ENCODE results near the gene ULK2.

Gene ULK2

DNA sequence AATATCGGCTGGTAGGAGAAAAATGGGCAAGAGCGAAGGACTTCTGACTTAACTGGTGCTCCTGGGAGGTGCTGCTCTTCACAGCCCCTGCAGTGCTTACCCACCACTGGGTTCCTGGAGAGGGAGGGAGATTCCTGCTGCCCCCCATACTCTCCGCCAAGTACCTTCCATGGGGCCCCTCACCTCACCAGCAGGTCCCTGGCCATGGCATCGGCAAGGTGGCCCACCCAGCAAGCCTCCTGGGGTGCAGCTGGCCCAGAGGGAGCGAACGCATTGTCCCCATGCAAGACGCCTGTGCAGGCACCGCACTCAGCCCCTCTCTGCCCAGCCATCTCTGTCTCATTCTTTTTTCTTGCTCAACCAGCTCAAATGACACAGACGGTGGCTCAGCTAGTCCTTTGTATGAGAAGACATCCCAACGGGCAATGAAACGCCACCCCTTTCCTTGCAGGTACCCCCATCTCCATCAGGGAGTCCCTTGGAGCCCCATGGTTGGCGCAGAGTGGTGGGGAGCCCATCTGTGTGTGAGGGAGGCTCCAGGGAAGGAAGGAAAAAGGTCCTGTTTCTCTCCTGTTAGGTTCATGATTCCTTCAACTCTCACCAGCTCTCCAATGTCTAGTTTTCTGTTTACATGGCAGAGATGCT lies 110.1 kb downstream of the ULK2 start:
- no peak overlapping the region for H3K27ac ChIP-seq
- no peak for TF ChIP-seq ZFX (IDR thresholded peaks at IDR 0.05)
- TF ChIP-seq, protein P1, sequence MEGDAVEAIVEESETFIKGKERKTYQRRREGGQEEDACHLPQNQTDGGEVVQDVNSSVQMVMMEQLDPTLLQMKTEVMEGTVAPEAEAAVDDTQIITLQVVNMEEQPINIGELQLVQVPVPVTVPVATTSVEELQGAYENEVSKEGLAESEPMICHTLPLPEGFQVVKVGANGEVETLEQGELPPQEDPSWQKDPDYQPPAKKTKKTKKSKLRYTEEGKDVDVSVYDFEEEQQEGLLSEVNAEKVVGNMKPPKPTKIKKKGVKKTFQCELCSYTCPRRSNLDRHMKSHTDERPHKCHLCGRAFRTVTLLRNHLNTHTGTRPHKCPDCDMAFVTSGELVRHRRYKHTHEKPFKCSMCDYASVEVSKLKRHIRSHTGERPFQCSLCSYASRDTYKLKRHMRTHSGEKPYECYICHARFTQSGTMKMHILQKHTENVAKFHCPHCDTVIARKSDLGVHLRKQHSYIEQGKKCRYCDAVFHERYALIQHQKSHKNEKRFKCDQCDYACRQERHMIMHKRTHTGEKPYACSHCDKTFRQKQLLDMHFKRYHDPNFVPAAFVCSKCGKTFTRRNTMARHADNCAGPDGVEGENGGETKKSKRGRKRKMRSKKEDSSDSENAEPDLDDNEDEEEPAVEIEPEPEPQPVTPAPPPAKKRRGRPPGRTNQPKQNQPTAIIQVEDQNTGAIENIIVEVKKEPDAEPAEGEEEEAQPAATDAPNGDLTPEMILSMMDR (conservative IDR thresholded peaks at IDR 0.05): no peak

DNA sequence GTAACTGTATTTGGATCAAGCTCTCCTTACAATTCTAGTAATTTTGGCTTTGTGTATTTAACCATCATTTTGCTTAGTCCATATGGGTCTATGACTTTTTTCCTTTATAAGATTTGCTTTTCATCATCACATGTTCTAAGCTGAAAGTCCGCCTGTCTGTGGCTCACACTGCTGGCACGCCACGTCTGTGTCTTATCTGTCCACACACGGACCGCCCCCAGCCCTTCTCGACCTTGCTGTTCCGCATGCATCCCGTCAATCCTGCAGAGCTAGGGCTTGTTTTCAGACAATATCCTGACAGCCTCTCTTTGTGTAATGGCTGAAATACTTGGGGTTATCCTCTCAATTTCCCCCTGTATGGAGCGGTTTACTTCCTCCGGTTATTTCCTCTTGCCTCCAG lies 111.2 kb downstream of the ULK2 start:
- no peak overlapping the region for H3K27ac ChIP-seq
- TF ChIP-seq, protein P1 (conservative IDR thresholded peaks at IDR 0.05): no peak
- TF ChIP-seq ZFX (IDR thresholded peaks at IDR 0.05): no peak

DNA sequence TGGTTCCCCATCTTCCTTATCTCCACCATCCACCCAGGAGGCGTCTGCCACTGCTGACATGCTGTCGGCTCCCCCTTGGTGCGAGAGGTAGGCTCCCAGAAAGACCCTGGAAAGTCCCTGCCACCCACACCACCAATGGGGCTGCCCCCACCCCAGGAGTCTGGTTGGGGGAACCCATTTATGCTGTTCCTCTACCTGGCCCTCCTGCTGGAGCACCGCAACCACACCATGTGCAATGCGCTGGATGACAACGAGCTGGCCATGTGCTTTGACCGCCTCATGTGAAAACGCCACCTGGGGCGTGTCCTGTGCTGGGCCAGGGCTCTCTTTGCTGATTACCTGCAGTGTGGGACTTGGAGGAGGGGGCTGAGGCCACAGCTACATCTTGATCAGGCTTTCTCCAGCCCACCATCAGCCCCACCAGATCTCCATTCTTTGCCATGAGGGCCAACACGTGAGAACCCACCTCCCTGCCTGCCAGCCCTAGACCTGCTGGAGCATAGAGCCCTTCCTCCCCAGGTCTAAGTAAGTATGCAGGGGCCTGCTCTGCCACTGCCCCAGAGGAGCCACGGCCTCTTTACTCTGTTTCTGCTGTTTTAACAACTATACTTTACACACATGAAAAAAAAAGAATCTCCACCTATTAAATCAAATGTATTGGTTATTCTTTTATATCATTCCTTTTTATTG lies 111.8 kb downstream of the ULK2 start:
- no peak overlapping the region for H3K27ac ChIP-seq
- TF ChIP-seq ZFX (IDR thresholded peaks at IDR 0.05): no peak
- TF ChIP-seq, protein P1 (conservative IDR thresholded peaks at IDR 0.05): no peak

GRCh38 chr17:19755392-19755791 lies 112.3 kb downstream of the ULK2 start:
- TF ChIP-seq, protein P1 (conservative IDR thresholded peaks at IDR 0.05): no peak
- TF ChIP-seq ZFX (IDR thresholded peaks at IDR 0.05): no peak
- H3K27ac ChIP-seq: no peak overlapping the region

DNA sequence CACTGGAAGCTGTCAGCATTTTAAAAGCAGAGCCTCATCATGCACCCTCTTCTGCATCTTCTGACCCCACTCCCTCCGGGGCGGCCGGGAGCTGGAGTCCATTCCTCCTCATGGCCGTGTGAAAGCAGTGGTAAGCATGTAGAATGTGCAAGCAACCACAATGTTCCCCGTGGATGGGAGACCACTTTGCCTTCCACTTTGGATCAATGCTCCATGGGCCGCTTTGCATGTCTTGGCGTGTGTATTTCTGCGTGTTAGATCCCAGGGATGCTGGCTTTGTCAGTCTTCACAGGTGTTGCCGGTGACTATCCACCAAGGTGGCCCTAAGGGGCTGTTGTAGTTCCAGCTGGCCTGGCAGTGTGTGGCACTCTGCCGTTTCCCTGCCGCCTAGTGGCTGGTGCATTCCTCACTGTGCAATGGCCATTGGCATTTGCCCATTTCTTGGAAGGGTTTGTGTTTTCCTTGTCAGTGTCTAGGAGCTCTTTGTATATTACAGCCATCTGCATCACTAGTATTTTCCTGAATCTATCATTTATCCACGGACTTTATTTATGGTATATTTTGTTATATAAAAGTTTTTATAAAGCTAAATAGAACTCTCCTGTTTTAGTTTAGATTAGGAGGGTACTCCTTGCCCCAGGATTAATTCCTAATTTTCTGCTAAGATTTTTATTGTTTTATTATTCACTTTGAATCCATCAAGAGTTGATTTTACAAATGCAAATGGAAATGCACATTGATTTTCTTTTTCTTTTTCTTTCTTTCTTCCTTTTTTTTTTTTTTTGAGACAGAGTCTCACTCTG lies 113.9 kb downstream of the ULK2 start:
- H3K27ac ChIP-seq: peak overlapping the region; percentile 94

DNA sequence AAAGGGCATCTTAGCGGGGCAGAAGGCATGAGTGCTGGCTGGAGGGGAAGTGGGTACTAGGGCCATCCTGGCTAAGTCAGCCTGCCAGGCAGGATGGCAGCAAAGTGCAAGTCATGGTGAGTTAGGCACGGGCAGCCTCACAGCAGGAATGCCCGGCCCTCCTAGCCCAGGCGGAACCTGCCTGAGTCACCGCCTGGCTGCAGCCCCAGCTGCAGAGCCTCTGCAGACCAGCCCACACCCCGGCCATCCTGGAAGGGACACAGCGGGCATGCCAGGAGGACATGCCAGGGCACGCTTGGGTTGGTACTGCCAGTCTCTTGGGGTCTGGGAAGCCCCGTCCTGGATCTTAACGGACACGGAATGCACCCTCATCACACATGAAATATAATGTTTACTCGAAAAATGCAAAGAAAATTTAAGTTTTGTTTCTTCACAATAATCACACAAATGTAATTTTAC lies 114.7 kb downstream of the ULK2 start:
- TF ChIP-seq, protein P1 (conservative IDR thresholded peaks at IDR 0.05): no peak
- 0 out of 2 replicates have a peak, but pooled peaks have one; percentile 35 for TF ChIP-seq ZFX (IDR thresholded peaks at IDR 0.05)
- peak overlapping the region; percentile 94 for H3K27ac ChIP-seq

More for the DNA sequence above, 113.9 kb downstream of the ULK2 start:
- TF ChIP-seq, protein P1 (conservative IDR thresholded peaks at IDR 0.05): peak; percentile 95
- TF ChIP-seq ZFX (IDR thresholded peaks at IDR 0.05): no peak
